SK-N-MC (cell line): ENCODE measurements around the gene DNAAF1.

Experiments used
- EZH2 ChIP-seq: fragments of 200-600 bp; sonication (generic); IDR thresholded peaks from one replicate; pipeline ENCODE4 v1.6.1; 2017; ENCODE audit warnings: antibody characterized with exemption
- FOXP2 ChIP-seq: optimal IDR thresholded peaks from 2 replicates; pipeline ENCODE3; 2011; ENCODE audit warnings: mild to moderate bottlenecking, moderate library complexity; ENCODE audit not compliant: insufficient read depth; ENCODE audit errors: extremely low read length, control extremely low read depth
- POLR2AphosphoS5 ChIP-seq: IDR thresholded peaks from 2 replicates; pipeline ENCODE4 v1.6.1; 2012; ENCODE audit warnings: mild to moderate bottlenecking, low read depth, low read length, borderline replicate concordance

GRCh38 chr16:84107921-84108320 lies 37.2 kb upstream of the DNAAF1 start:
- TF ChIP-seq EZH2 (no peak), POLR2AphosphoS5 (no peak), FOXP2 (no peak)
